IMR-90 (cell line): ENCODE data around the gene EVX1. TPM values are rescaled to one million over a fixed set of nuclear protein-coding genes. Genes with fewer than 3 reads are reported as not detected.

Source experiments
- ATAC-seq: fragments of 200-7000 bp; cut with Tn5 transposase; 2 replicates; pipeline ENCODE4 v1.9.1; 2020; ENCODE audit warnings: low read depth, mild to moderate bottlenecking, moderate library complexity
- BruUV-seq: library from RNA; stranded (reverse); fragments of 400-500 nt; replicated peaks from 2 replicates; lab custom pipeline; 2021; lab: Mats Ljungman, UMichigan
- CTCF ChIA-PET: fragments of 300-600 bp; formaldehyde crosslinking; extraction: SDS; loops from one replicate; lab custom pipeline; 2021; ENCODE audit warnings: antibody characterized with exemption; lab: Yijun Ruan, JAX
- POLR2A ChIA-PET: fragments of 300-600 bp; sonication (Branson Sonifier 250); formaldehyde crosslinking; loops from one replicate; lab custom pipeline; 2022; ENCODE audit warnings: antibody characterized with exemption; ENCODE audit not compliant: unreplicated experiment; lab: Charles Lee
- DNase-seq: peaks from one replicate; pipeline ENCODE4 v3.0.0; 2013
- H2AFZ ChIP-seq: replicated peaks from 2 replicates; pipeline ENCODE3; 2013; ENCODE audit warnings: low read length, mild to moderate bottlenecking; ENCODE audit not compliant: poor library complexity
- H2AK5ac ChIP-seq: 2 replicates; pipeline ENCODE4 v1.6.1; 2013; ENCODE audit warnings: low read depth, low read length, inconsistent platforms
- H2AK9ac ChIP-seq: replicated peaks from 2 replicates; pipeline ENCODE3; 2013; ENCODE audit warnings: mild to moderate bottlenecking, low read depth, low read length, moderate library complexity; ENCODE audit not compliant: poor library complexity
- H2BK120ac ChIP-seq: 2 replicates; pipeline ENCODE4 v1.6.1; 2013; ENCODE audit warnings: low read depth, low read length, inconsistent platforms
- H2BK15ac ChIP-seq: 3 replicates; pipeline ENCODE4 v1.6.1; 2013; ENCODE audit warnings: low read depth, low read length, inconsistent platforms
- H2BK20ac ChIP-seq: 2 replicates; pipeline ENCODE4 v1.6.1; 2013; ENCODE audit warnings: low read depth, mild to moderate bottlenecking, inconsistent platforms, low read length, moderate library complexity
- H2BK5ac ChIP-seq: 2 replicates; pipeline ENCODE4 v1.6.1; 2013; ENCODE audit warnings: mild to moderate bottlenecking, low read depth, low read length, inconsistent platforms; ENCODE audit not compliant: poor library complexity, severe bottlenecking
- H3K14ac ChIP-seq: replicated peaks from 2 replicates; pipeline ENCODE4 v1.6.1; 2013; ENCODE audit warnings: low read depth, low read length, inconsistent platforms
- H3K18ac ChIP-seq: 2 replicates; pipeline ENCODE4 v1.6.1; 2013; ENCODE audit warnings: low read depth, low read length, control low read depth
- H3K23ac ChIP-seq: 2 replicates; pipeline ENCODE4 v1.6.1; 2013; ENCODE audit warnings: low read depth, low read length, inconsistent platforms
- H3K27ac ChIP-seq: 2 replicates; pipeline ENCODE4 v1.5.1; 2013; ENCODE audit warnings: mild to moderate bottlenecking, control low read depth, low read length; ENCODE audit not compliant: insufficient read depth
- H3K27me3 ChIP-seq: 2 replicates; pipeline ENCODE4 v1.6.1; 2013; ENCODE audit warnings: low read length; ENCODE audit not compliant: control insufficient read depth, insufficient read depth
- H3K36me3 ChIP-seq: 2 replicates; pipeline ENCODE4 v1.6.1; 2013; ENCODE audit warnings: low read length, mixed read lengths; ENCODE audit not compliant: control insufficient read depth, insufficient read depth
- H3K4ac ChIP-seq: 2 replicates; pipeline ENCODE4 v1.6.1; 2013; ENCODE audit warnings: low read depth, low read length, inconsistent platforms
- H3K4me1 ChIP-seq: 2 replicates; pipeline ENCODE4 v1.6.1; 2013; ENCODE audit warnings: low read length, mixed read lengths; ENCODE audit not compliant: control insufficient read depth, insufficient read depth
- H3K4me2 ChIP-seq: 2 replicates; pipeline ENCODE4 v1.6.1; 2013; ENCODE audit warnings: low read depth, mild to moderate bottlenecking, control low read depth, low read length, moderate library complexity
- H3K4me3 ChIP-seq: 2 replicates; pipeline ENCODE4 v1.5.1; 2013; ENCODE audit warnings: low read depth, mild to moderate bottlenecking, control low read depth, low read length, moderate library complexity; ENCODE audit not compliant: insufficient read depth
- H3K56ac ChIP-seq: 2 replicates; pipeline ENCODE4 v1.6.1; 2013; ENCODE audit warnings: low read length, inconsistent platforms; ENCODE audit not compliant: insufficient read depth; ENCODE audit errors: extremely low read depth
- H3K79me1 ChIP-seq, 2 experiments: 2 replicates each; pipeline ENCODE4 v1.6.1; 2013; ENCODE audit warnings: low read length in 2 of 2, inconsistent platforms in 1 of 2, low read depth in 1 of 2
- H3K9ac ChIP-seq: 2 replicates; pipeline ENCODE4 v1.6.1; 2013; ENCODE audit warnings: low read depth, low read length, control low read depth
- H3K9me1 ChIP-seq: 2 replicates; pipeline ENCODE4 v1.6.1; 2013; ENCODE audit warnings: low read length, inconsistent platforms; ENCODE audit not compliant: insufficient read depth
- H3K9me3 ChIP-seq: 2 replicates; pipeline ENCODE4 v1.6.1; 2013; ENCODE audit warnings: low read length; ENCODE audit not compliant: control insufficient read depth, insufficient read depth
- H4K20me1 ChIP-seq: 2 replicates; pipeline ENCODE4 v1.6.1; 2013; ENCODE audit warnings: low read length, inconsistent platforms; ENCODE audit not compliant: insufficient read depth
- H4K5ac ChIP-seq: 2 replicates; pipeline ENCODE4 v1.6.1; 2013; ENCODE audit warnings: mild to moderate bottlenecking, low read depth, low read length, control low read depth
- H4K8ac ChIP-seq, 2 experiments: 2 replicates each; pipeline ENCODE4 v1.6.1; 2013; ENCODE audit warnings: low read depth in 2 of 2, low read length in 2 of 2, control low read depth in 1 of 2, inconsistent platforms in 1 of 2
- H4K91ac ChIP-seq: 2 replicates; pipeline ENCODE4 v1.6.1; 2013; ENCODE audit warnings: low read depth, low read length, inconsistent platforms; ENCODE audit not compliant: insufficient read depth
- BHLHE40 ChIP-seq: fragments of 150-350 bp; IDR thresholded peaks from 2 replicates; pipeline ENCODE4 v1.6.1; 2016; ENCODE audit warnings: mild to moderate bottlenecking, low read depth, low read length
- CEBPB ChIP-seq: IDR thresholded peaks from 2 replicates; pipeline ENCODE4 v1.6.1; 2012; ENCODE audit warnings: low read depth, low read length, improper control_type of control experiment
- CTCF ChIP-seq: conservative IDR thresholded peaks from 2 replicates; pipeline ENCODE4 v1.5.1; 2012; ENCODE audit warnings: mild to moderate bottlenecking, low read depth, low read length, improper control_type of control experiment
- ELK1 ChIP-seq: fragments of 150-350 bp; IDR thresholded peaks from 2 replicates; pipeline ENCODE4 v1.6.1; 2016; ENCODE audit warnings: low read depth, mild to moderate bottlenecking, low read length, moderate library complexity, borderline replicate concordance
- FOS ChIP-seq: fragments of 150-350 bp; IDR thresholded peaks from 2 replicates; pipeline ENCODE4 v1.6.1; 2016; ENCODE audit warnings: low read depth, low read length
- MAFK ChIP-seq: IDR thresholded peaks from 2 replicates; pipeline ENCODE4 v1.6.1; 2012; ENCODE audit warnings: low read depth, low read length, improper control_type of control experiment
- MXI1 ChIP-seq: IDR thresholded peaks from 2 replicates; pipeline ENCODE4 v1.6.1; 2012; ENCODE audit warnings: low read depth, mild to moderate bottlenecking, low read length, moderate library complexity, borderline replicate concordance
- NFE2L2 ChIP-seq: fragments of 150-350 bp; IDR thresholded peaks from 2 replicates; pipeline ENCODE4 v1.6.1; 2016; ENCODE audit warnings: low read depth, mild to moderate bottlenecking, low read length
- POLR2A ChIP-seq: IDR thresholded peaks from 2 replicates; pipeline ENCODE4 v1.6.1; 2012; ENCODE audit warnings: mild to moderate bottlenecking, low read depth, low read length
- RAD21 ChIP-seq: IDR thresholded peaks from 2 replicates; pipeline ENCODE4 v1.6.1; 2012; ENCODE audit warnings: low read length, improper control_type of control experiment
- RCOR1 ChIP-seq: IDR thresholded peaks from 2 replicates; pipeline ENCODE4 v1.6.1; 2012; ENCODE audit warnings: mild to moderate bottlenecking, low read length, improper control_type of control experiment; ENCODE audit not compliant: insufficient replicate concordance
- RFX5 ChIP-seq: IDR thresholded peaks from 2 replicates; pipeline ENCODE4 v1.8.0; 2012; ENCODE audit warnings: low read depth, mild to moderate bottlenecking, low read length, moderate library complexity
- SMC3 ChIP-seq: fragments of 150-350 bp; IDR thresholded peaks from 2 replicates; pipeline ENCODE4 v1.6.1; 2016; ENCODE audit warnings: low read depth, mild to moderate bottlenecking, antibody characterized with exemption, low read length, moderate library complexity
- WGBS, 2 experiments: methylation state at CpG; one replicate each; pipeline versions ENCODE4 v1.1.5 to v1.1.7; 2013; ENCODE audit warnings: missing lambda C conversion rate in 2 of 2; ENCODE audit not compliant: insufficient read length in 1 of 2; ENCODE audit errors: extremely low coverage in 2 of 2; 5-methylcytosine and 5-hydroxymethylcytosine counted together
- dilution Hi-C: fragments of 300-500 bp; cut with HindIII; formaldehyde crosslinking; loops from one replicate; pipeline ENCODE4 v1.14.3; 2018; ENCODE audit warnings: low sequenced_read_pairs; ENCODE audit not compliant: unreplicated experiment
- in situ Hi-C: fragments of 300-500 bp; cut with MboI; formaldehyde crosslinking; loops from 3 replicates; pipeline ENCODE4 v1.14.3; 2019; ENCODE audit warnings: low sequenced_read_pairs, inconsistent platforms, mixed read lengths
- intact Hi-C: fragments of 100-400 bp; cut with micrococcal nuclease; formaldehyde crosslinking; loops from 2 replicates; pipeline ENCODE4 v1.10.0; 2022
- polyA plus RNA-seq, 3 experiments: library from polyadenylated mRNA; depleted of rRNA; stranded (reverse); fragments of >200 nt; gene quantifications; 2 replicates each; pipeline ENCODE4 v1.2.3, GENCODE V29; 2012; ENCODE audit warnings: low replicate concordance in 1 of 3
- total RNA-seq: library from RNA; depleted of rRNA; stranded (reverse); fragments of >200 nt; gene quantifications from 2 replicates; pipeline ENCODE4 v1.2.3, GENCODE V29; 2012
- TF ChIP-seq, protein P1 (sequence below): fragments of 150-350 bp; IDR thresholded peaks from 2 replicates; pipeline ENCODE4 v1.6.1; 2017; ENCODE audit warnings: mild to moderate bottlenecking, antibody characterized with exemption, low read length, low read depth

Gene EVX1
- total and polyA plus RNA-seq, 2 of the 4 experiments (the other 2 are of a cell fraction): not detected

DNA sequence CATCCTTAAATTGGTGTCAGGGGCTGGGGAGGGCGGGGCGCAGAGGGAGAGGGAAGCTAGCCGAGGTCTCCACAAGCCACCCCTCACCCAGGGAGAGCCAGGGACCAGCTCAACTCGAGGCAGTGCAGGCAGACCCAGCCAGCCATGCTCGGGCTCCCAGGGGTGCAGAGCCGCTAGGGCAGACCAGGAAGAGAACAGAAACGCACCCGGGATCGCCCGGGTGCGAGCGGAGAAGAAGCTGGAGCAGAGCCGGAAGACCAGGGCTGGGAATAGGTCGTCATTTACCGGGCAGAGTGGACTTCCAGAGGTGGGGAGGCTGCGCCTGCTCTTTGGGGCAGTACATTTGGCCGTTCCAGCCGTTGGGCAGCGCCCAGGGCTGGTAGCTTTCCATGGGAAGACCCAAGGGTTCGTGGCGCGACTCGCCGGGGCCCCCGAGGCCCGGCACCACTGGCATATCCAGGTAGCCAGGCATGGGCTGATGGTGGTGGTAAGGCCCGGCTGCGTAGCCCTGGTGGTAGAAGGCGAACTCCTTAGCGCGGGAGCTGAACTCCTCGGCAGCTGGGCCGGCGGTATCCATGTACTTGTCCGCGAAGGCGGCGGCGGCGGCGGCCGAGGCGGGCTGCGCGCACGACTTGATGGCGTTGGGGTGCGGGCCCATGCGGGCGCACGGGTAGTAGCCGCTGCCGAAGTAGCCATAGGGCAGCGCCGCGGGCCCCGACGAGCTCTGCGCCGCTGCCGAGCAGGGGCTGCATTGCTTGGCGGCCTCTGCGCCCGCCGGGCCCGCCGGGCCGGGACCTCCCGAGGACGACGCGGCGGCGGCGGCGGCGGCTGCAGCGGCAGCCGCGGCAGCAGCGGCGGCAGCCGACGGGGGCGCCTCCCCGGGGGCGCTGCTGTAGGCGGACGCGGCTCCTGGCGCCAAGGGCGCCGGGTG is 43.5 kb upstream of the EVX1 start:
- H2BK5ac ChIP-seq: no peak overlapping the region
- no peak overlapping the region for H4K8ac ChIP-seq
- no peak overlapping the region for H3K4me3 ChIP-seq
- peak overlapping the region; percentile 13 for H2AFZ ChIP-seq
- no peak overlapping the region for H2BK15ac ChIP-seq
- H4K91ac ChIP-seq: no peak overlapping the region
- H3K4ac ChIP-seq: no peak overlapping the region
- H3K79me1 ChIP-seq: no peaks in the 10 kb centered on the region
- H2BK120ac ChIP-seq: no peak overlapping the region
- H3K14ac ChIP-seq: no peak overlapping the region
- peaks cover 12% of the 10 kb centered on the region for H4K20me1 ChIP-seq
- no peaks in the 10 kb centered on the region for H3K36me3 ChIP-seq
- H4K5ac ChIP-seq: no peak overlapping the region
- ATAC-seq (peak; percentile 25; the same call in 1 of the 2 replicates), DNase-seq (no peak)
- no peak overlapping the region for H3K18ac ChIP-seq
- H3K27me3 ChIP-seq: peaks cover 86% of the 10 kb centered on the region
- no peak overlapping the region for H2AK9ac ChIP-seq
- H3K27ac ChIP-seq: no peak overlapping the region
- intact Hi-C loops (loop anchor here (5.0 to 10.0 kb wide), 7 partner anchors 463 to 1906 kb away; partner anchors contain the start of genes HIBADH and TAX1BP1), in situ Hi-C loops (loop anchor here (5.0 to 10.0 kb wide), 2 partner anchors 723 to 876 kb away; no protein-coding TSS in a partner anchor), dilution Hi-C loops (no loop called here)
- H3K9ac ChIP-seq: no peak overlapping the region
- WGBS, 2 experiments: 4% methylated on average over 38 of the region's 93 CpGs; no CpG with 5 or more reads in 1 of the 2 experiments
- H3K4me1 ChIP-seq: no peaks in the 10 kb centered on the region
- 0 out of 2 replicates have a peak, but pooled peaks cover 5% of the 10 kb centered on the region for H3K9me1 ChIP-seq
- H3K9me3 ChIP-seq: peaks cover 5% of the 10 kb centered on the region; the same call in 1 of the 2 replicates
- H2BK20ac ChIP-seq: no peak overlapping the region
- no peak overlapping the region for H3K56ac ChIP-seq
- no peak overlapping the region for H3K23ac ChIP-seq
- CTCF ChIA-PET: interaction anchor here (1.0 kb wide), 1 partner anchor 403 kb away, joined by 3 read pairs; no protein-coding TSS in a partner anchor
- no peak overlapping the region for H3K4me2 ChIP-seq
- POLR2A ChIA-PET: no interaction called here
- no TSS peak for BruUV-seq
- H2AK5ac ChIP-seq: no peak overlapping the region
- TF ChIP-seq RAD21: no peak
- no peak for TF ChIP-seq CEBPB
- TF ChIP-seq SMC3: no peak
- no peak for TF ChIP-seq MXI1
- TF ChIP-seq NFE2L2: no peak
- TF ChIP-seq ELK1: no peak
- no peak for TF ChIP-seq RCOR1
- no peak for TF ChIP-seq FOS
- TF ChIP-seq BHLHE40: no peak
- no peak for TF ChIP-seq MAFK
- TF ChIP-seq, protein P1, sequence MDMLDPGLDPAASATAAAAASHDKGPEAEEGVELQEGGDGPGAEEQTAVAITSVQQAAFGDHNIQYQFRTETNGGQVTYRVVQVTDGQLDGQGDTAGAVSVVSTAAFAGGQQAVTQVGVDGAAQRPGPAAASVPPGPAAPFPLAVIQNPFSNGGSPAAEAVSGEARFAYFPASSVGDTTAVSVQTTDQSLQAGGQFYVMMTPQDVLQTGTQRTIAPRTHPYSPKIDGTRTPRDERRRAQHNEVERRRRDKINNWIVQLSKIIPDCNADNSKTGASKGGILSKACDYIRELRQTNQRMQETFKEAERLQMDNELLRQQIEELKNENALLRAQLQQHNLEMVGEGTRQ: no peak
- TF ChIP-seq RFX5: no peak
- no peak for TF ChIP-seq CTCF
- TF ChIP-seq POLR2A: no peak
